SU-DHL-6 (cell line): ENCODE results near the gene FGD5.

Source experiments
- H2AFZ ChIP-seq: fragments of 200-600 bp; sonication (generic); 2 replicates; pipeline ENCODE4 v1.6.1; 2014; ENCODE audit warnings: low read depth, mild to moderate bottlenecking, moderate library complexity, mixed read lengths, antibody characterized with exemption, low read length; ENCODE audit not compliant: severe bottlenecking
- H3F3A ChIP-seq: fragments of 200-600 bp; shearing (Covaris generic); 2 replicates; pipeline ENCODE4 v1.6.0; 2016; ENCODE audit warnings: antibody characterized with exemption, mild to moderate bottlenecking; ENCODE audit not compliant: insufficient read depth
- H3K27ac ChIP-seq: fragments of 200-600 bp; sonication (generic); 2 replicates; pipeline ENCODE4 v1.5.1; 2016; ENCODE audit warnings: low read depth, mild to moderate bottlenecking, low read length, moderate library complexity, mixed read lengths
- H3K27me3 ChIP-seq: fragments of 200-600 bp; sonication (generic), shearing (Covaris generic); 2 replicates; pipeline ENCODE4 v1.6.0; 2014; ENCODE audit warnings: mild to moderate bottlenecking, low read length
- H3K36me3 ChIP-seq: fragments of 200-600 bp; sonication (generic); 2 replicates; pipeline ENCODE4 v1.6.1; 2014; ENCODE audit warnings: mild to moderate bottlenecking, low read length, mixed read lengths
- H3K4me2 ChIP-seq: fragments of 300-600, 200-600 bp; shearing (Covaris generic), sonication (generic); 2 replicates; pipeline ENCODE4 v1.6.0; 2014; ENCODE audit warnings: low read length, low read depth, mild to moderate bottlenecking; ENCODE audit not compliant: poor library complexity, severe bottlenecking
- H3K4me3 ChIP-seq: fragments of 200-600 bp; sonication (generic); 2 replicates; pipeline ENCODE4 v1.5.1; 2014; ENCODE audit warnings: antibody characterized with exemption, low read length, mild to moderate bottlenecking, mixed read lengths; ENCODE audit not compliant: insufficient read depth, poor library complexity, severe bottlenecking
- H3K79me2 ChIP-seq: fragments of 200-600 bp; sonication (generic); 2 replicates; pipeline ENCODE4 v1.6.1; 2014; ENCODE audit warnings: mild to moderate bottlenecking, low read length, moderate library complexity; ENCODE audit not compliant: insufficient read depth
- H3K9ac ChIP-seq: fragments of 200-600 bp; sonication (generic); 2 replicates; pipeline ENCODE4 v1.7.0; 2014; ENCODE audit warnings: mild to moderate bottlenecking, low read length
- H3K9me2 ChIP-seq: fragments of 200-600 bp; sonication (generic); replicated peaks from 2 replicates; pipeline ENCODE4 v1.6.1; 2014; ENCODE audit warnings: low read length; ENCODE audit not compliant: insufficient read depth
- H3K9me3 ChIP-seq: fragments of 200-600 bp; sonication (generic); 2 replicates; pipeline ENCODE4 v1.6.1; 2014; ENCODE audit warnings: low read length, mixed read lengths; ENCODE audit not compliant: insufficient read depth
- H4K20me1 ChIP-seq: fragments of 200-600 bp; sonication (generic); 2 replicates; pipeline ENCODE4 v1.6.1; 2014; ENCODE audit warnings: low read depth, mild to moderate bottlenecking, antibody characterized with exemption, low read length, moderate library complexity, mixed read lengths
- EZH2phosphoT487 ChIP-seq: fragments of 200-600 bp; sonication (generic), shearing (Covaris generic); conservative IDR thresholded peaks from 2 replicates; pipeline ENCODE4 v1.6.1; 2018; ENCODE audit warnings: mild to moderate bottlenecking, antibody characterized with exemption, low read length, moderate library complexity, mixed read lengths
- TF ChIP-seq, protein P1 (sequence below): fragments of 200-600 bp; sonication (generic); IDR thresholded peaks from one replicate; pipeline ENCODE4 v1.5.1; 2017; ENCODE audit warnings: antibody characterized with exemption, mild to moderate bottlenecking, low read length, moderate library complexity; ENCODE audit not compliant: insufficient read depth, poor library complexity, severe bottlenecking

Gene FGD5

DNA sequence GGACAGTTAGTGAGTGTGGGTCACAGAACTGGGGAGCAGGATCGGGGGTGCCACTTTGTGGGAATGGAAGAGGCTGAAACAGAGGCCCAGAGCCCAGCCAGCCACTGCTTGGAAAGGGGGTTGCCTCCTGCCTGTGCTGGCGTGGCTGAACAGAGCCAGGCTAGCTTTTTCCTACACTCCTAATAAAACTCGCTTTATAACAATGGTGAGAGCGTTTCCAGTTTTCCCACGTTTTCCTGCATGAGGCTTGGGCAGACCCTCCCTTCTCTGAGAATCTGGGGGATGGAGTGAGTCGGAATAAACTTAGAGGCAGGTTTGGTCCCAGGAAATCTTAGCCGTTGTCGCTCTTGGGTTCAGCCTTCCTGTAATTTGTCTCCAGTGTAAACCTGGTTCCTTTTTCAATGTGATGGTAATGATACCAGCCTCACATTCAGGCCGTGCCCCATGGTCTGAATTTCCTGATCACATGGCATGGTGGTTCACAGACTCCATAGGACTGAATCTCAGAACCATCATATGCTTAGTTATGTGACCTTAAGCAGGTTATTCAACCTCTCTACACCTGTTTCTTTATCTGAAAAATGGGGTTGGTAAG is 6.5 kb upstream of the FGD5 start:
- no peaks in the 10 kb centered on the region for H4K20me1 ChIP-seq
- H3K9me3 ChIP-seq: no peaks in the 10 kb centered on the region
- no peaks in the 10 kb centered on the region for H3K79me2 ChIP-seq
- H3K9me2 ChIP-seq: no peaks in the 10 kb centered on the region
- H3K4me3 ChIP-seq: no peak overlapping the region
- H3K27me3 ChIP-seq: no peaks in the 10 kb centered on the region
- no peak for TF ChIP-seq EZH2phosphoT487
- no peaks in the 10 kb centered on the region for H3K36me3 ChIP-seq
- H3K27ac ChIP-seq: no peak overlapping the region
- H2AFZ ChIP-seq: no peak overlapping the region
- H3K4me2 ChIP-seq: no peak overlapping the region
- H3F3A ChIP-seq: no peaks in the 10 kb centered on the region
- no peak overlapping the region for H3K9ac ChIP-seq

DNA sequence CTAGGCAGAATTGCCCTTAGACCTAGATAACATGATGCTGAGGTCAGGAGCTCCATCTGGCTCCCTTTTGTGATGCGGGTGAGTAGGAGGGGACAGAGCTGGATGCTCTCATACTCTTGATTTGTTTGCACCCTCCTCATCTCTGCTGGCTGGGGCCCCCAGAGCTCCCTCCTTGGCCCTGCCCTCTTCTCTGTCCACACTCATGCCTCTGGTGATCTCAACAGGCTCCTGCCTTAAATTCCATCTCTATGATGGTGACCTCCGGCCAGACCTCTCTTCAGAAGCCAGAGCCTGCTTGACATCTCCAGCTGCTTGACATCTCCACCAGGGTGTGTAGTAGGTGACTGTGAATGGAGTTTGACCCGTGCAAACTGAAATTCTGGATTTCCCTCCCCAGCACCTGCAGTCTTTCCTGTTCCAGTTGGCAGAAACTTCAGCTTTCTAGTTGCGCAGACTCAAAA is 4.3 kb upstream of the FGD5 start:
- H2AFZ ChIP-seq: no peak overlapping the region
- H3K9me2 ChIP-seq: no peaks in the 10 kb centered on the region
- no peak overlapping the region for H3K4me3 ChIP-seq
- H3K9me3 ChIP-seq: no peaks in the 10 kb centered on the region
- H3K79me2 ChIP-seq: no peaks in the 10 kb centered on the region
- no peak overlapping the region for H3K9ac ChIP-seq
- TF ChIP-seq EZH2phosphoT487: no peak
- TF ChIP-seq, protein P1, sequence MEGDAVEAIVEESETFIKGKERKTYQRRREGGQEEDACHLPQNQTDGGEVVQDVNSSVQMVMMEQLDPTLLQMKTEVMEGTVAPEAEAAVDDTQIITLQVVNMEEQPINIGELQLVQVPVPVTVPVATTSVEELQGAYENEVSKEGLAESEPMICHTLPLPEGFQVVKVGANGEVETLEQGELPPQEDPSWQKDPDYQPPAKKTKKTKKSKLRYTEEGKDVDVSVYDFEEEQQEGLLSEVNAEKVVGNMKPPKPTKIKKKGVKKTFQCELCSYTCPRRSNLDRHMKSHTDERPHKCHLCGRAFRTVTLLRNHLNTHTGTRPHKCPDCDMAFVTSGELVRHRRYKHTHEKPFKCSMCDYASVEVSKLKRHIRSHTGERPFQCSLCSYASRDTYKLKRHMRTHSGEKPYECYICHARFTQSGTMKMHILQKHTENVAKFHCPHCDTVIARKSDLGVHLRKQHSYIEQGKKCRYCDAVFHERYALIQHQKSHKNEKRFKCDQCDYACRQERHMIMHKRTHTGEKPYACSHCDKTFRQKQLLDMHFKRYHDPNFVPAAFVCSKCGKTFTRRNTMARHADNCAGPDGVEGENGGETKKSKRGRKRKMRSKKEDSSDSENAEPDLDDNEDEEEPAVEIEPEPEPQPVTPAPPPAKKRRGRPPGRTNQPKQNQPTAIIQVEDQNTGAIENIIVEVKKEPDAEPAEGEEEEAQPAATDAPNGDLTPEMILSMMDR: no peak
- H3K27me3 ChIP-seq: no peaks in the 10 kb centered on the region
- H3F3A ChIP-seq: no peaks in the 10 kb centered on the region
- H3K4me2 ChIP-seq: no peak overlapping the region
- H4K20me1 ChIP-seq: no peaks in the 10 kb centered on the region
- H3K27ac ChIP-seq: no peak overlapping the region
- no peaks in the 10 kb centered on the region for H3K36me3 ChIP-seq

DNA sequence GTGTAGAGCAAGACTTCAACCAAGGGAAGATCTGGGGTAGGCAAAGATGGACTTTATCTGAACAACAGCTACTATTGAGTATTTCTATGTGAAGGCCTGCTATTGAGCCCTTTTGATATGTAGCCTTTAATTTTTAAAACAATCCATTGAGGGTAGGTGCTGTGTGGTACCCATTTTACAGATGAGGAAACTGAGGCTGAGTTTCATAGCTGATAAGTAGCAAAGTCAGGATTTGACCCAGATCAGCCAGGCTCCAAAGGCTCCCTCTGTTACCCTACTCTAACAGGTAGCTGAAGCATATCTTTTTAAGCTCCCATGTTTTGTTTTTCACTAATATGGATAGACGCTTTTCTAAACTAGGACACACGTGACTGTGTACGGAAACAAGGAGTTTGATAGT is 2.4 kb upstream of the FGD5 start:
- no peaks in the 10 kb centered on the region for H3K36me3 ChIP-seq
- H3K27me3 ChIP-seq: no peaks in the 10 kb centered on the region
- H3K27ac ChIP-seq: no peak overlapping the region

DNA sequence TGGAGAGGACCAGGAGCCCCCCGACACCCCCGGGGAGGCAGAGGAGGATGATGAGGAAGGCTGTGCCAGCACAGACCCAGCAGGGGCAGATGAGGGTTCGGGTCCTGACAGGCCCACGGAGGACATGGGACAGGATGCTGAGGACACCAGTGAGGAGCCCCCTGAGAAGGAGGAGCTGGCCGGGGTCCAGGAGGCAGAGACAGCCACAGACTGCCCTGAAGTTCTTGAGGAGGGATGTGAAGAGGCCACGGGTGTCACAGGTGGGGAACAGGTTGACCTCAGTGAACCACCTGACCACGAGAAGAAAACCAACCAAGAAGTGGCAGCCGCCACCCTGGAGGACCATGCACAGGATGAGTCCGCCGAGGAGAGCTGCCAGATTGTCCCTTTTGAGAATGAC is 909 bp downstream of the FGD5 start:
- Histone ChIP-seq H3F3A (no peaks in the 10 kb centered on the region), H3K27me3 (no peaks in the 10 kb centered on the region), H3K9me3 (no peaks in the 10 kb centered on the region), H3K27ac (no peak overlapping the region), H4K20me1 (no peaks in the 10 kb centered on the region), H3K4me2 (no peak overlapping the region), H3K9ac (no peak overlapping the region), H3K9me2 (no peaks in the 10 kb centered on the region), H2AFZ (no peak overlapping the region), H3K36me3 (no peaks in the 10 kb centered on the region), H3K79me2 (no peaks in the 10 kb centered on the region), H3K4me3 (no peak overlapping the region)
- TF ChIP-seq EZH2phosphoT487: no peak
- TF ChIP-seq, protein P1: no peak

More for the DNA sequence above, 2.4 kb upstream of the FGD5 start:
- Histone ChIP-seq H3K79me2 (no peaks in the 10 kb centered on the region), H3K4me3 (no peak overlapping the region), H2AFZ (no peak overlapping the region), H3K9ac (no peak overlapping the region), H3K9me2 (no peaks in the 10 kb centered on the region), H3F3A (no peaks in the 10 kb centered on the region), H3K4me2 (no peak overlapping the region), H4K20me1 (no peaks in the 10 kb centered on the region), H3K9me3 (no peaks in the 10 kb centered on the region)
- TF ChIP-seq, protein P1: no peak
- no peak for TF ChIP-seq EZH2phosphoT487
